Esophagus (tissue), 2 donors: ENCODE results near the gene CHCHD3. TPM values are rescaled to one million over a fixed set of nuclear protein-coding genes. Genes with fewer than 3 reads are reported as not detected.

Experiments
- H3K27ac ChIP-seq, 2 donors: one replicate each; pipeline ENCODE4 v1.5.1; 2013; ENCODE audit warnings: low read depth in 2 of 2, mild to moderate bottlenecking in 2 of 2, inconsistent platforms in 1 of 2, low read length in 1 of 2, moderate library complexity in 1 of 2
- H3K27me3 ChIP-seq, 2 donors: one replicate each; pipeline ENCODE4 v1.6.1; 2013; ENCODE audit warnings: low read length in 2 of 2, control low read depth in 1 of 2, mild to moderate bottlenecking in 1 of 2; ENCODE audit not compliant: insufficient read depth in 2 of 2, control insufficient read depth in 1 of 2
- H3K36me3 ChIP-seq, 2 donors: one replicate each; pipeline ENCODE4 v1.6.1; 2013; ENCODE audit warnings: low read length in 1 of 2; ENCODE audit not compliant: control insufficient read depth in 2 of 2, insufficient read depth in 2 of 2
- H3K4me1 ChIP-seq, 2 donors: one replicate each; pipeline ENCODE4 v1.6.1; 2013; ENCODE audit warnings: low read length in 1 of 2; ENCODE audit not compliant: control insufficient read depth in 2 of 2, insufficient read depth in 2 of 2
- H3K4me3 ChIP-seq, 2 donors: one replicate each; pipeline ENCODE4 v1.5.1; 2013; ENCODE audit warnings: low read length in 2 of 2, mild to moderate bottlenecking in 2 of 2, low read depth in 1 of 2, moderate library complexity in 1 of 2
- H3K9me3 ChIP-seq, 2 donors: one replicate each; pipeline ENCODE4 v1.6.1; 2013; ENCODE audit warnings: mild to moderate bottlenecking in 2 of 2, low read depth in 1 of 2, low read length in 1 of 2, moderate library complexity in 1 of 2; ENCODE audit not compliant: control insufficient read depth in 2 of 2, insufficient read depth in 1 of 2
- WGBS, 2 donors: extraction: QIAGEN DNeasy Blood & Tissue Kit; methylation state at CpG; one replicate each; pipeline ENCODE4 v1.1.7; 2013; 5-methylcytosine and 5-hydroxymethylcytosine counted together
- polyA plus RNA-seq, 2 donors: library from polyadenylated mRNA; stranded (reverse); fragments of 200-250 nt; gene quantifications; one replicate each; pipeline ENCODE4 v1.2.3, GENCODE V29; 2013
- donor health status: healthy with polysubstance abuse.
- donor health status: Bipolar disorder and iron deficiency.

The CHCHD3 gene
- polyA plus RNA-seq, 2 donors, result 7.4 to 29.0 TPM

GRCh38 chr7:133021196-133021595, 60.7 kb downstream of the CHCHD3 start:
- H3K4me1 ChIP-seq, result no peaks in the 10 kb centered on the region
- WGBS, 2 donors, result 64 to 75% methylated on average over 3 of the region's 3 CpGs
- H3K36me3 ChIP-seq, result no peaks in the 10 kb centered on the region
- H3K27ac ChIP-seq, result no peak overlapping the region
- H3K9me3 ChIP-seq, result no peaks in the 10 kb centered on the region
- H3K27me3 ChIP-seq, result no peaks in the 10 kb centered on the region
- no peak overlapping the region for H3K4me3 ChIP-seq

- H3K27ac ChIP-seq, result no peak overlapping the region
- H3K27me3 ChIP-seq, result no peaks in the 10 kb centered on the region
- H3K9me3 ChIP-seq, result no peaks in the 10 kb centered on the region
- no peaks in the 10 kb centered on the region for H3K36me3 ChIP-seq
- H3K4me1 ChIP-seq, result no peaks in the 10 kb centered on the region
- WGBS, 2 donors, result 94 to 96% methylated on average over 6 of the region's 6 CpGs
- H3K4me3 ChIP-seq, result no peak overlapping the region
Measured at GRCh38 chr7:133020496-133020895, 61.4 kb downstream of the CHCHD3 start.

- no peaks in the 10 kb centered on the region for H3K9me3 ChIP-seq
- H3K4me1 ChIP-seq, result no peaks in the 10 kb centered on the region
- no peaks in the 10 kb centered on the region for H3K36me3 ChIP-seq
- no peak overlapping the region for H3K27ac ChIP-seq
- H3K27me3 ChIP-seq, result no peaks in the 10 kb centered on the region
- H3K4me3 ChIP-seq, result no peak overlapping the region
- 97 to 99% methylated on average over 2 of the region's 2 CpGs for WGBS, 2 donors
Measured at GRCh38 chr7:133019590-133019989, 62.3 kb downstream of the CHCHD3 start.

GRCh38 chr7:133016604-133017003, 65.3 kb downstream of the CHCHD3 start:
- H3K27ac ChIP-seq, result no peak overlapping the region
- WGBS, 2 donors, result 62 to 76% methylated on average over 4 of the region's 4 CpGs
- H3K27me3 ChIP-seq, result no peaks in the 10 kb centered on the region
- H3K4me1 ChIP-seq, result no peaks in the 10 kb centered on the region
- no peak overlapping the region for H3K4me3 ChIP-seq
- H3K9me3 ChIP-seq, result no peaks in the 10 kb centered on the region
- H3K36me3 ChIP-seq, result no peaks in the 10 kb centered on the region

- Histone ChIP-seq H3K27me3 (no peaks in the 10 kb centered on the region), H3K4me1 (no peaks in the 10 kb centered on the region), H3K27ac (no peak overlapping the region), H3K36me3 (no peaks in the 10 kb centered on the region), H3K9me3 (no peaks in the 10 kb centered on the region), H3K4me3 (no peak overlapping the region)
Measured at GRCh38 chr7:133015888-133016287, 66.0 kb downstream of the CHCHD3 start.

GRCh38 chr7:133011746-133012145, 70.1 kb downstream of the CHCHD3 start:
- Histone ChIP-seq H3K4me3 (no peak overlapping the region), H3K36me3 (no peaks in the 10 kb centered on the region), H3K27me3 (no peaks in the 10 kb centered on the region), H3K4me1 (no peaks in the 10 kb centered on the region), H3K9me3 (no peaks in the 10 kb centered on the region), H3K27ac (no peak overlapping the region)
- 94 to 96% methylated on average over 5 of the region's 5 CpGs for WGBS, 2 donors

- 91 to 92% methylated on average over 7 of the region's 7 CpGs for WGBS, 2 donors
Measured at GRCh38 chr7:133009426-133010252, 72.3 kb downstream of the CHCHD3 start.

GRCh38 chr7:133007961-133008360, 73.9 kb downstream of the CHCHD3 start:
- H3K36me3 ChIP-seq, result no peaks in the 10 kb centered on the region
- no peak overlapping the region for H3K4me3 ChIP-seq
- no peak overlapping the region for H3K27ac ChIP-seq
- no peaks in the 10 kb centered on the region for H3K9me3 ChIP-seq
- WGBS, 2 donors, result 91 to 93% methylated on average over 3 of the region's 3 CpGs
- no peaks in the 10 kb centered on the region for H3K27me3 ChIP-seq
- H3K4me1 ChIP-seq, result no peaks in the 10 kb centered on the region

More at GRCh38 chr7:133009426-133010252, 72.3 kb downstream of the CHCHD3 start:
- Histone ChIP-seq H3K4me1 (no peaks in the 10 kb centered on the region), H3K9me3 (no peaks in the 10 kb centered on the region), H3K4me3 (no peak overlapping the region), H3K27ac (no peak overlapping the region), H3K27me3 (no peaks in the 10 kb centered on the region), H3K36me3 (no peaks in the 10 kb centered on the region)

GRCh38 chr7:133003052-133003910, 78.6 kb downstream of the CHCHD3 start:
- H3K27me3 ChIP-seq, result no peaks in the 10 kb centered on the region
- no peaks in the 10 kb centered on the region for H3K9me3 ChIP-seq
- WGBS, 2 donors, result 48% methylated on average over 4 of the region's 4 CpGs
- H3K27ac ChIP-seq, result no peak overlapping the region
- H3K36me3 ChIP-seq, result no peaks in the 10 kb centered on the region
- H3K4me3 ChIP-seq, result no peak overlapping the region
- no peaks in the 10 kb centered on the region for H3K4me1 ChIP-seq
